Measurements from ENCODE around the gene LYVE1.

- TF ChIP-seq POLR2A (IDR thresholded peaks at IDR 0.05; ENCODE audit: low read length) (no peak), GATA1 (IDR thresholded peaks at IDR 0.05; ENCODE audit: low read depth, low read length) (no peak)
Observed at GRCh38 chr11:10514709-10515108, 53.8 kb downstream of the LYVE1 start.

Data from erythroblast (primary cell).